ENCODE measurements around the gene MGST1.
"Not testable (repeated sequence)": the region's sequence is repeated elsewhere in the genome, so short reads cannot be mapped to it uniquely, and the experiment has no call there.

The MGST1 gene

DNA sequence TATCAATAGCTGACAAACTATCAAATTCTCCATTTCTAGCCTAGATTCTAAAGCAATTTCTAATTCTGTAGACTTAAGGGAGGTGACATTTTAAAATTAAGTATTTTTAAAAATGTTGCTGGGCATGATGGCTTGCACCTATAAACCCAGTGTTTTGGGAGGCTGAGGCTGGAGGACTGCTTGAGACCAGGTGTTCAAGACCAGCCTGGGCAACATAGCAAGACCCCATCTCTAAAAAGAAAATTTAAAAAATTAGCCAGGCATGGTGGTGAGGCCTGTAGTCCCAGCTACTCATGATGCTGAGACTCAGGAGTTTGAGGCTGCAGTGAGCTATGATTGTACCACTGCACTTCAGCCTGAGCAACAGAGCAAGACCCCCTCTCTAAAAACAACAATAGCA lies 15.1 kb downstream of the MGST1 start:
- no peaks in the 10 kb centered on the region for H3K9me2 ChIP-seq (replicated peaks; ENCODE audit: low read depth, low read length)
- no peaks in the 10 kb centered on the region for H3K4me1 ChIP-seq (ENCODE audit: insufficient read depth, low read length, poor library complexity, severe bottlenecking)
- no peaks in the 10 kb centered on the region for H3K36me3 ChIP-seq (ENCODE audit: insufficient read depth, low read length)
- H4K20me1 ChIP-seq (ENCODE audit: insufficient read depth, low read length, poor library complexity, severe bottlenecking) = no peaks in the 10 kb centered on the region
- H3F3A ChIP-seq (ENCODE audit: low read depth) = no peaks in the 10 kb centered on the region
- no peak overlapping the region for H2AFZ ChIP-seq (ENCODE audit: low read length)
- no peak overlapping the region for H3K4me2 ChIP-seq (ENCODE audit: low read depth, low read length, poor library complexity, severe bottlenecking)
- no peaks in the 10 kb centered on the region for H3K9me3 ChIP-seq (ENCODE audit: insufficient read depth, low read depth, low read length)
- TF ChIP-seq EZH2phosphoT487 (IDR thresholded peaks at IDR 0.05; ENCODE audit: borderline replicate concordance) = no peak
- TF ChIP-seq, protein P1, sequence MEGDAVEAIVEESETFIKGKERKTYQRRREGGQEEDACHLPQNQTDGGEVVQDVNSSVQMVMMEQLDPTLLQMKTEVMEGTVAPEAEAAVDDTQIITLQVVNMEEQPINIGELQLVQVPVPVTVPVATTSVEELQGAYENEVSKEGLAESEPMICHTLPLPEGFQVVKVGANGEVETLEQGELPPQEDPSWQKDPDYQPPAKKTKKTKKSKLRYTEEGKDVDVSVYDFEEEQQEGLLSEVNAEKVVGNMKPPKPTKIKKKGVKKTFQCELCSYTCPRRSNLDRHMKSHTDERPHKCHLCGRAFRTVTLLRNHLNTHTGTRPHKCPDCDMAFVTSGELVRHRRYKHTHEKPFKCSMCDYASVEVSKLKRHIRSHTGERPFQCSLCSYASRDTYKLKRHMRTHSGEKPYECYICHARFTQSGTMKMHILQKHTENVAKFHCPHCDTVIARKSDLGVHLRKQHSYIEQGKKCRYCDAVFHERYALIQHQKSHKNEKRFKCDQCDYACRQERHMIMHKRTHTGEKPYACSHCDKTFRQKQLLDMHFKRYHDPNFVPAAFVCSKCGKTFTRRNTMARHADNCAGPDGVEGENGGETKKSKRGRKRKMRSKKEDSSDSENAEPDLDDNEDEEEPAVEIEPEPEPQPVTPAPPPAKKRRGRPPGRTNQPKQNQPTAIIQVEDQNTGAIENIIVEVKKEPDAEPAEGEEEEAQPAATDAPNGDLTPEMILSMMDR (conservative IDR thresholded peaks at IDR 0.05; ENCODE audit: low read length) = no peak
- no peak overlapping the region for H3K9ac ChIP-seq (ENCODE audit: low read depth, low read length, poor library complexity, severe bottlenecking)
- no peak overlapping the region for H3K4me3 ChIP-seq (ENCODE audit: low read length, poor library complexity, severe bottlenecking)
- no peaks in the 10 kb centered on the region for H3K79me2 ChIP-seq (ENCODE audit: insufficient read depth, low read length)
- no peaks in the 10 kb centered on the region for H3K27me3 ChIP-seq (ENCODE audit: insufficient read depth, low read length, poor library complexity, severe bottlenecking)

DNA sequence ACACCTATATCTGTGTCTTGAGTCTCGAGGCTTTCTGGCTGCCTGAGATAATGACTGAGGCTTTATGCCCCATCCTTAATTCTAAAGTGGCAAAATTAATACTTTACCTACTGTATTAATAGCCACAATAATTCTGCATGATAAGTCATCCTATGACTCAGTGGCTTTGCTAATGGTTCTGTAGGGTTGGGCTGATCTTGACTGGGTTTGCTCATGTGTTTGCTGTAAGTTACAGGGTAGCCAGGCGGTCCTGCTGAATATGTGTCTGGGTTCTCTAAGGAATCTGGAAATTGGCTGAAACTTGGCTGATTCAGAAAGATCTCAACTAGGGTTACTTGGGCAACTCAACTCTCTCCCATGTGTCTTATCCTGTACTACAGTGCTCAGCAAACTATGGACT lies 21.7 kb downstream of the MGST1 start:
- Histone ChIP-seq H3K4me3 (ENCODE audit: low read length, poor library complexity, severe bottlenecking) (no peak overlapping the region), H3K9me3 (ENCODE audit: insufficient read depth, low read depth, low read length) (no peaks in the 10 kb centered on the region), H3K79me2 (ENCODE audit: insufficient read depth, low read length) (no peaks in the 10 kb centered on the region), H3F3A (ENCODE audit: low read depth) (no peaks in the 10 kb centered on the region), H3K4me1 (ENCODE audit: insufficient read depth, low read length, poor library complexity, severe bottlenecking) (no peaks in the 10 kb centered on the region), H2AFZ (ENCODE audit: low read length) (no peak overlapping the region), H3K36me3 (ENCODE audit: insufficient read depth, low read length) (no peaks in the 10 kb centered on the region), H3K9ac (ENCODE audit: low read depth, low read length, poor library complexity, severe bottlenecking) (no peak overlapping the region), H4K20me1 (ENCODE audit: insufficient read depth, low read length, poor library complexity, severe bottlenecking) (no peaks in the 10 kb centered on the region), H3K4me2 (ENCODE audit: low read depth, low read length, poor library complexity, severe bottlenecking) (no peak overlapping the region), H3K9me2 (replicated peaks; ENCODE audit: low read depth, low read length) (no peaks in the 10 kb centered on the region), H3K27me3 (ENCODE audit: insufficient read depth, low read length, poor library complexity, severe bottlenecking) (no peaks in the 10 kb centered on the region)
- no peak for TF ChIP-seq EZH2phosphoT487 (IDR thresholded peaks at IDR 0.05; ENCODE audit: borderline replicate concordance)
- TF ChIP-seq, protein P1 (conservative IDR thresholded peaks at IDR 0.05; ENCODE audit: low read length) = no peak

- Histone ChIP-seq H4K20me1 (ENCODE audit: insufficient read depth, low read length, poor library complexity, severe bottlenecking) (no peaks in the 10 kb centered on the region), H3K4me2 (ENCODE audit: low read depth, low read length, poor library complexity, severe bottlenecking) (no peak overlapping the region), H2AFZ (ENCODE audit: low read length) (no peak overlapping the region), H3K9ac (ENCODE audit: low read depth, low read length, poor library complexity, severe bottlenecking) (no peak overlapping the region), H3K4me3 (ENCODE audit: low read length, poor library complexity, severe bottlenecking) (no peak overlapping the region), H3K9me3 (ENCODE audit: insufficient read depth, low read depth, low read length) (no peaks in the 10 kb centered on the region), H3K79me2 (ENCODE audit: insufficient read depth, low read length) (no peaks in the 10 kb centered on the region), H3F3A (ENCODE audit: low read depth) (no peaks in the 10 kb centered on the region), H3K9me2 (replicated peaks; ENCODE audit: low read depth, low read length) (no peaks in the 10 kb centered on the region), H3K4me1 (ENCODE audit: insufficient read depth, low read length, poor library complexity, severe bottlenecking) (no peaks in the 10 kb centered on the region), H3K36me3 (ENCODE audit: insufficient read depth, low read length) (no peaks in the 10 kb centered on the region), H3K27me3 (ENCODE audit: insufficient read depth, low read length, poor library complexity, severe bottlenecking) (no peaks in the 10 kb centered on the region)
- TF ChIP-seq EZH2phosphoT487 (IDR thresholded peaks at IDR 0.05; ENCODE audit: borderline replicate concordance) = no peak
- TF ChIP-seq, protein P1 (conservative IDR thresholded peaks at IDR 0.05; ENCODE audit: low read length) = no peak
These were observed 22.7 kb downstream of the MGST1 start for GRCh38 chr12:16370096-16370495.

GRCh38 chr12:16382652-16383312 lies 35.3 kb downstream of the MGST1 start:
- H3K9ac ChIP-seq (ENCODE audit: low read depth, low read length, poor library complexity, severe bottlenecking); H2AFZ ChIP-seq (ENCODE audit: low read length); H3K9me2 ChIP-seq (replicated peaks; ENCODE audit: low read depth, low read length); H3F3A ChIP-seq (ENCODE audit: low read depth); H3K27me3 ChIP-seq (ENCODE audit: insufficient read depth, low read length, poor library complexity, severe bottlenecking); H3K79me2 ChIP-seq (ENCODE audit: insufficient read depth, low read length); H3K4me1 ChIP-seq (ENCODE audit: insufficient read depth, low read length, poor library complexity, severe bottlenecking); H4K20me1 ChIP-seq (ENCODE audit: insufficient read depth, low read length, poor library complexity, severe bottlenecking); H3K4me3 ChIP-seq (ENCODE audit: low read length, poor library complexity, severe bottlenecking); H3K4me2 ChIP-seq (ENCODE audit: low read depth, low read length, poor library complexity, severe bottlenecking); H3K36me3 ChIP-seq (ENCODE audit: insufficient read depth, low read length); H3K9me3 ChIP-seq (ENCODE audit: insufficient read depth, low read depth, low read length): not testable (repeated sequence)
